ENCODE results near the gene HBS1L. TPM values are rescaled to one million over a fixed set of nuclear protein-coding genes. Genes with fewer than 3 reads are reported as not detected.

HBS1L gene
- total and polyA plus RNA-seq, 4 donors: 32.7 to 89.0 (median 52.2) TPM

DNA sequence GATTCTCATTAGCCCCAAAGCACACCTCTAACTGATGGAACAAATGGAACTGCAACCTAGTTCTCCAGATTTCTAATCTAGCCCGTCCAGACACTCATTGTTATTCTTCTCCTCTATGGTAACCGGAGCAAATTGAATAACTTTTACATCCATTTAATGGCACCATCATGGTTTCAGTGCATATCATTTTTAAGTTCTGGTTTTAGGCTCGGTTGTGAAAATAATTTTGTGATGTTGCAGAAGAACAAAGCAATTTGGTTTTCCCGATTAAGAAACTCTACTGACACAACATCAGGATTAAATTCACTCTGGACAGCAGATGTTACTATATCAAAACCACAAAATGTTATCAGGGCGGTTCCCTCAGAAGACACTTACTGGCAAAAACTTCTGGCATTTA lies 42.5 kb upstream of the HBS1L start (continued):
- TF ChIP-seq REST (IDR thresholded peaks at IDR 0.05) (no peak), SP1 (IDR thresholded peaks at IDR 0.05) (no peak), RAD21 (IDR thresholded peaks at IDR 0.05) (no peak)
- TF ChIP-seq, protein P1, sequence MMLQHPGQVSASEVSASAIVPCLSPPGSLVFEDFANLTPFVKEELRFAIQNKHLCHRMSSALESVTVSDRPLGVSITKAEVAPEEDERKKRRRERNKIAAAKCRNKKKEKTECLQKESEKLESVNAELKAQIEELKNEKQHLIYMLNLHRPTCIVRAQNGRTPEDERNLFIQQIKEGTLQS (IDR thresholded peaks at IDR 0.05): no peak

DNA sequence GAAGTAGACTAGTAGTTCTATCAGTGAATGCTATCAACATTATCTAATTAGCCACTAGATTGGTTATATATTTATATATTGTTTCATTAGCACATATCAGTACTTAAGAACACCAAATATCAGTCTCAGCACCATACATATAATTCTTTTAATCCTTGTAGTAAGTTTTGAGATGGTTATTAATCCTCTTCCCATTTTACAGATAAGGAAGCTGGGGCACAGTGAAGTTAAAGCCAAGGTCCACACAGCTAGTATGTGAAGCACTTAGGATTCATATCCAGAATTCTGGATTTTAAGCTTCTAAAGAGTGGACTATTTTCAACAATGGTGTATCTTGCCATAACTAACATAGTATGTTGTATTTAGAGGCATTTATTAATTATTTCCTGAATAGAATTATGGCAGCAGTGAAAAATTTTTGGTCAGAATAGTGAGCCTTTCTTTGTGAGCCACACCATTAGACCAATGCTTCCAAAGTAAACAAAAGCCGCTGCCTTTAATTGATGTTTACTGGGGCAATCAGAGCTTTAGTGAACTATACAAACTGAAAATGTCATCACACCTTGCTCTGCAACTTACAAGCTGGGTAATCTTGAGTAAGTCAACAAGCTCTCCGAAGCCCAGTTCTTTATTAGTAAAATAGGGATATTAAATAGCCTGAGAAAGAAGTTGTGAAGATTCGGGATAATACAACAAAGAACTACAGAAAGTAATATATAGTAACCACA lies 41.9 kb upstream of the HBS1L start:
- Histone ChIP-seq H3K9me3 (ENCODE audit: control insufficient read depth in 4 of 4, low read length in 3 of 4) (no peaks in the 10 kb centered on the region), H3K9ac (ENCODE audit: low read depth in 1 of 2, low read length in 2 of 2) (no peak overlapping the region), H3K27ac (ENCODE audit: low read depth in 1 of 2, low read length in 2 of 2) (no peak overlapping the region), H3K4me1 (ENCODE audit: control insufficient read depth in 4 of 4, insufficient read depth in 4 of 4, low read length in 3 of 4) (no peaks in the 10 kb centered on the region), H3K4me3 (ENCODE audit: low read depth in 1 of 3, low read length in 3 of 3) (no peak overlapping the region), H3K36me3 (ENCODE audit: control insufficient read depth in 4 of 4, insufficient read depth in 3 of 4, low read depth in 1 of 4, low read length in 3 of 4) (no peaks in the 10 kb centered on the region), H3K27me3 (ENCODE audit: control insufficient read depth in 4 of 4, insufficient read depth in 4 of 4, low read length in 3 of 4) (no peaks in the 10 kb centered on the region)
- TF ChIP-seq RAD21 (IDR thresholded peaks at IDR 0.05): no peak
- TF ChIP-seq HNF4G (IDR thresholded peaks at IDR 0.05): no peak
- WGBS: 43% methylated on average over 3 of the region's 3 CpGs
- DNase-seq (ENCODE audit: low spot score): no peak

DNA sequence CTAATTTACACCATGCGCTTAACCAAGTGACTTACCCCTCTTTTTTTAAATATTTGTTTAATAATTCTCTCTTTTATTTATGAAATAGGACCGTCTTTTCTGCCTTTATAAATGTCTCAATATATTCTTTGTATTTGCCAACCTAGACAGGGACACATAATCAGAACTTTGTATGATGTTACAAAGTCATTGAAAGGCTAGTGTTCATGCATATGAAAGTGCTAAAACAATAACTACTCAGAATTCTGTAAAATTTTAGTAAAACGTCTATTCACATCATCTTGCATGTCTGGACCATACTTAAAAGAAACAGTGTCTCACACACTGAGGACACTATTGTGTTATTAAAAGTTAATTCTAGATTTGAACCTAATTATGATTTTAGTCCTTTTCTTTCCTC lies 41.1 kb upstream of the HBS1L start:
- Histone ChIP-seq H3K36me3 (ENCODE audit: control insufficient read depth in 4 of 4, insufficient read depth in 3 of 4, low read depth in 1 of 4, low read length in 3 of 4) (no peaks in the 10 kb centered on the region), H3K27ac (ENCODE audit: low read depth in 1 of 2, low read length in 2 of 2) (no peak overlapping the region), H3K4me3 (ENCODE audit: low read depth in 1 of 3, low read length in 3 of 3) (no peak overlapping the region), H3K4me1 (ENCODE audit: control insufficient read depth in 4 of 4, insufficient read depth in 4 of 4, low read length in 3 of 4) (no peaks in the 10 kb centered on the region), H3K9me3 (ENCODE audit: control insufficient read depth in 4 of 4, low read length in 3 of 4) (no peaks in the 10 kb centered on the region), H3K9ac (ENCODE audit: low read depth in 1 of 2, low read length in 2 of 2) (no peak overlapping the region), H3K27me3 (ENCODE audit: control insufficient read depth in 4 of 4, insufficient read depth in 4 of 4, low read length in 3 of 4) (no peaks in the 10 kb centered on the region)
- no peak for TF ChIP-seq EGR1 (IDR thresholded peaks at IDR 0.05; ENCODE audit: low read depth in 2 of 2)
- no peak for TF ChIP-seq CTCF (IDR thresholded peaks at IDR 0.05; ENCODE audit: low read depth, low read length, missing input control)
- no peak for TF ChIP-seq TAF1 (conservative IDR thresholded peaks at IDR 0.05)
- no peak for TF ChIP-seq FOXA1 (IDR thresholded peaks at IDR 0.05)
- TF ChIP-seq NR2F2 (IDR thresholded peaks at IDR 0.05): no peak
- no peak for TF ChIP-seq FOXA2 (IDR thresholded peaks at IDR 0.05)
- no peak for TF ChIP-seq RAD21 (IDR thresholded peaks at IDR 0.05)
- no peak for TF ChIP-seq GABPA (IDR thresholded peaks at IDR 0.05 in 1 of 2, conservative IDR thresholded peaks at IDR 0.05 in 1 of 2)
- TF ChIP-seq REST (IDR thresholded peaks at IDR 0.05): no peak
- no peak for TF ChIP-seq HNF4A (conservative IDR thresholded peaks at IDR 0.05)
- no peak for TF ChIP-seq ZBTB33 (IDR thresholded peaks at IDR 0.05)
- TF ChIP-seq YY1 (IDR thresholded peaks at IDR 0.05): no peak
- no peak for TF ChIP-seq RXRA (IDR thresholded peaks at IDR 0.05)
- TF ChIP-seq HNF4G (IDR thresholded peaks at IDR 0.05): no peak
- TF ChIP-seq, protein P2, sequence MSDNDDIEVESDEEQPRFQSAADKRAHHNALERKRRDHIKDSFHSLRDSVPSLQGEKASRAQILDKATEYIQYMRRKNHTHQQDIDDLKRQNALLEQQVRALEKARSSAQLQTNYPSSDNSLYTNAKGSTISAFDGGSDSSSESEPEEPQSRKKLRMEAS (IDR thresholded peaks at IDR 0.05): no peak
- no peak for TF ChIP-seq JUND (IDR thresholded peaks at IDR 0.05)
- TF ChIP-seq, protein P1 (IDR thresholded peaks at IDR 0.05): no peak
- no peak for TF ChIP-seq SP1 (IDR thresholded peaks at IDR 0.05)
- no peak for DNase-seq (ENCODE audit: low spot score)
- WGBS: 90% methylated on average over 3 of the region's 3 CpGs

Data from liver (tissue), 9 donors.